HFFc6 (cell line): ENCODE measurements around the gene PAEP. TPM values are rescaled to one million over a fixed set of nuclear protein-coding genes. Genes with fewer than 3 reads are reported as not detected.
A peak's percentile ranks its signal among the peaks of the same experiment; 100 is the strongest.
"Not testable (repeated sequence)": the region's sequence is repeated elsewhere in the genome, so short reads cannot be mapped to it uniquely, and the experiment has no call there.

ENCODE experiments used
- DNase-seq: peaks from one replicate; pipeline ENCODE4 v3.0.0-alpha.2; 2018
- H3K27ac Mint-ChIP-seq: 2 replicates; pipeline ENCODE4 v1.8.0; 2020; ENCODE audit warnings: mild to moderate bottlenecking, mixed read lengths
- H3K27me3 Mint-ChIP-seq: 2 replicates; pipeline ENCODE4 v1.8.0; 2021; ENCODE audit warnings: mild to moderate bottlenecking, moderate library complexity, mixed read lengths; ENCODE audit not compliant: insufficient read depth
- H3K36me3 Mint-ChIP-seq: 2 replicates; pipeline ENCODE4 v1.8.0; 2021; ENCODE audit warnings: low read depth, mixed read lengths
- H3K4me1 Mint-ChIP-seq: 2 replicates; pipeline ENCODE4 v1.8.0; 2020; ENCODE audit warnings: low read depth, mixed read lengths
- H3K4me3 Mint-ChIP-seq: 2 replicates; pipeline ENCODE4 v1.8.0; 2020; ENCODE audit warnings: mild to moderate bottlenecking, moderate library complexity, mixed read lengths
- H3K9me3 Mint-ChIP-seq: 2 replicates; pipeline ENCODE4 v1.8.0; 2020; ENCODE audit warnings: mild to moderate bottlenecking, mixed read lengths
- CTCF ChIP-seq: fragments of 200-600 bp; sonication (generic); IDR thresholded peaks from 2 replicates; pipeline ENCODE4 v1.5.0; 2021; ENCODE audit warnings: antibody characterized with exemption, mild to moderate bottlenecking
- total RNA-seq, 6 experiments: library from RNA; stranded (reverse); fragmentation: NEBNext Ultra II Directional; extraction: Animal tissue kit (Norgen Biotek cat#: 25700); gene quantifications; 2 replicates in 1 of 6; 3 replicates in 5 of 6; pipeline ENCODE4 v1.2.3, GENCODE V29; 2021

The PAEP gene
- total RNA-seq, 6 experiments from 2014 or later, result not detected

- Mint-ChIP-seq H3K27me3 (peaks cover 11% of the 10 kb centered on the region), H3K4me1 (peaks cover 2% of the 10 kb centered on the region), H3K9me3 (no peaks in the 10 kb centered on the region), H3K4me3 (no peak overlapping the region), H3K27ac (no peak overlapping the region), H3K36me3 (no peaks in the 10 kb centered on the region)
- no peak for DNase-seq
- TF ChIP-seq CTCF, result no peak
These were observed 30.5 kb upstream of the PAEP start for GRCh38 chr9:135531096-135531495.

- peaks cover 8% of the 10 kb centered on the region for H3K4me1 Mint-ChIP-seq
- H3K27ac Mint-ChIP-seq, result no peak overlapping the region
- no peak for TF ChIP-seq CTCF
- no peak overlapping the region for H3K4me3 Mint-ChIP-seq
- H3K36me3 Mint-ChIP-seq, result no peaks in the 10 kb centered on the region
- no peak for DNase-seq
- H3K27me3 Mint-ChIP-seq, result peaks cover 20% of the 10 kb centered on the region
- H3K9me3 Mint-ChIP-seq, result no peaks in the 10 kb centered on the region
These were observed 28.4 kb upstream of the PAEP start for GRCh38 chr9:135533113-135533512.

GRCh38 chr9:135533674-135534073 is 27.9 kb upstream of the PAEP start:
- no peak for DNase-seq
- H3K4me3 Mint-ChIP-seq, result no peak overlapping the region
- H3K9me3 Mint-ChIP-seq, result no peaks in the 10 kb centered on the region
- H3K4me1 Mint-ChIP-seq, result peaks cover 8% of the 10 kb centered on the region
- peaks cover 20% of the 10 kb centered on the region for H3K27me3 Mint-ChIP-seq
- no peak for TF ChIP-seq CTCF
- no peak overlapping the region for H3K27ac Mint-ChIP-seq
- H3K36me3 Mint-ChIP-seq, result no peaks in the 10 kb centered on the region

GRCh38 chr9:135534192-135534711 is 27.3 kb upstream of the PAEP start:
- H3K4me1 Mint-ChIP-seq, H3K9me3 Mint-ChIP-seq, H3K27ac Mint-ChIP-seq, H3K4me3 Mint-ChIP-seq, DNase-seq, H3K36me3 Mint-ChIP-seq: not testable (repeated sequence)
- peaks cover 22% of the 10 kb centered on the region for H3K27me3 Mint-ChIP-seq

- not testable (repeated sequence) for DNase-seq, H3K36me3 Mint-ChIP-seq, H3K27ac Mint-ChIP-seq, H3K9me3 Mint-ChIP-seq, H3K4me3 Mint-ChIP-seq, H3K4me1 Mint-ChIP-seq
- H3K27me3 Mint-ChIP-seq, result peaks cover 24% of the 10 kb centered on the region
These were observed 26.7 kb upstream of the PAEP start for GRCh38 chr9:135534826-135535225.

GRCh38 chr9:135535631-135536030 is 25.9 kb upstream of the PAEP start:
- H3K36me3 Mint-ChIP-seq, H3K4me3 Mint-ChIP-seq: not testable (repeated sequence)

GRCh38 chr9:135536216-135536615 is 25.3 kb upstream of the PAEP start:
- TF ChIP-seq CTCF, result no peak
- Mint-ChIP-seq H3K9me3 (no peaks in the 10 kb centered on the region), H3K27ac (no peak overlapping the region), H3K4me1 (peaks cover 8% of the 10 kb centered on the region), H3K4me3 (no peak overlapping the region), H3K36me3 (no peaks in the 10 kb centered on the region), H3K27me3 (peaks cover 23% of the 10 kb centered on the region)
- DNase-seq, result peak; percentile 41

More at GRCh38 chr9:135535631-135536030, 25.9 kb upstream of the PAEP start:
- not testable (repeated sequence) for H3K27ac Mint-ChIP-seq, DNase-seq, H3K9me3 Mint-ChIP-seq, H3K4me1 Mint-ChIP-seq
- peaks cover 24% of the 10 kb centered on the region for H3K27me3 Mint-ChIP-seq

GRCh38 chr9:135543262-135543894 is 18.2 kb upstream of the PAEP start:
- H3K36me3 Mint-ChIP-seq, H3K9me3 Mint-ChIP-seq, H3K4me1 Mint-ChIP-seq, H3K4me3 Mint-ChIP-seq, DNase-seq, H3K27ac Mint-ChIP-seq: not testable (repeated sequence)
- peaks cover 18% of the 10 kb centered on the region for H3K27me3 Mint-ChIP-seq
